H9 (cell line): Measurements from ENCODE around the gene SELL. TPM values are rescaled to one million over a fixed set of nuclear protein-coding genes. Genes with fewer than 3 reads are reported as not detected.

Experiments used
- DNase-seq: peaks from one replicate; pipeline ENCODE4 v3.0.0-alpha.2; 2017
- H2AFZ ChIP-seq: one replicate; pipeline ENCODE4 v1.6.1; 2013; ENCODE audit warnings: mild to moderate bottlenecking, low read length, control low read depth, moderate library complexity
- H2AK5ac ChIP-seq: 2 replicates; pipeline ENCODE4 v1.6.1; 2013; ENCODE audit warnings: low read length, control low read depth, mixed read lengths; ENCODE audit not compliant: insufficient read length
- H2BK120ac ChIP-seq: one replicate; pipeline ENCODE4 v1.6.1; 2013; ENCODE audit warnings: low read depth, mild to moderate bottlenecking, low read length, control low read depth, inconsistent platforms; ENCODE audit not compliant: poor library complexity, severe bottlenecking
- H2BK12ac ChIP-seq: 2 replicates; pipeline ENCODE4 v1.6.1; 2013; ENCODE audit warnings: low read length, control low read depth, mixed read lengths, low read depth; ENCODE audit not compliant: insufficient read length
- H2BK15ac ChIP-seq: 2 replicates; pipeline ENCODE4 v1.6.1; 2013; ENCODE audit warnings: low read depth, low read length, control low read depth
- H2BK20ac ChIP-seq: one replicate; pipeline ENCODE4 v1.6.1; 2013; ENCODE audit warnings: low read depth, mild to moderate bottlenecking, low read length, control low read depth, inconsistent platforms; ENCODE audit not compliant: poor library complexity, severe bottlenecking
- H2BK5ac ChIP-seq: 2 replicates; pipeline ENCODE4 v1.6.1; 2013; ENCODE audit warnings: low read length, control low read depth, mixed read lengths; ENCODE audit not compliant: insufficient read length
- H3K14ac ChIP-seq: 2 replicates; pipeline ENCODE4 v1.6.1; 2013; ENCODE audit warnings: low read length, control low read depth; ENCODE audit not compliant: insufficient read depth
- H3K18ac ChIP-seq: 2 replicates; pipeline ENCODE4 v1.6.1; 2013; ENCODE audit warnings: low read depth, mild to moderate bottlenecking, mixed read lengths, low read length, control low read depth; ENCODE audit not compliant: insufficient read length
- H3K23ac ChIP-seq: 2 replicates; pipeline ENCODE4 v1.6.1; 2013; ENCODE audit warnings: low read length, control low read depth, mixed read lengths, low read depth; ENCODE audit not compliant: insufficient read length
- H3K23me2 ChIP-seq: 2 replicates; pipeline ENCODE4 v1.6.1; 2013; ENCODE audit warnings: low read depth, mild to moderate bottlenecking, mixed read lengths, low read length, control low read depth; ENCODE audit not compliant: insufficient read length, poor library complexity, severe bottlenecking
- H3K27ac ChIP-seq: 2 replicates; pipeline ENCODE4 v1.5.1; 2013; ENCODE audit warnings: low read length, control low read depth, mixed read lengths, low read depth; ENCODE audit not compliant: insufficient read length
- H3K27me3 ChIP-seq: 2 replicates; pipeline ENCODE4 v1.6.1; 2013; ENCODE audit warnings: low read length, control low read depth, inconsistent platforms; ENCODE audit not compliant: insufficient read depth
- H3K4ac ChIP-seq: 2 replicates; pipeline ENCODE4 v1.6.1; 2013; ENCODE audit warnings: low read depth, mild to moderate bottlenecking, control low read depth, inconsistent platforms, low read length, moderate library complexity
- H3K4me1 ChIP-seq: 2 replicates; pipeline ENCODE4 v1.6.1; 2013; ENCODE audit warnings: low read length, control low read depth, inconsistent platforms; ENCODE audit not compliant: insufficient read depth
- H3K4me2 ChIP-seq: 2 replicates; pipeline ENCODE4 v1.6.1; 2013; ENCODE audit warnings: low read length, control low read depth, mixed read lengths; ENCODE audit not compliant: insufficient read length, insufficient read depth
- H3K56ac ChIP-seq: 2 replicates; pipeline ENCODE4 v1.6.1; 2013; ENCODE audit warnings: low read depth, mild to moderate bottlenecking, mixed read lengths, low read length, control low read depth; ENCODE audit not compliant: insufficient read length
- H3K79me1 ChIP-seq: 2 replicates; pipeline ENCODE4 v1.6.1; 2013; ENCODE audit warnings: low read depth, mild to moderate bottlenecking, moderate library complexity, low read length, control low read depth, inconsistent platforms; ENCODE audit not compliant: insufficient read depth, poor library complexity, severe bottlenecking
- H3K79me2 ChIP-seq: 2 replicates; pipeline ENCODE4 v1.6.1; 2013; ENCODE audit warnings: low read length, control low read depth, inconsistent platforms; ENCODE audit not compliant: insufficient read depth
- H3K9ac ChIP-seq: 2 replicates; pipeline ENCODE4 v1.6.1; 2013; ENCODE audit warnings: low read length, control low read depth, mixed read lengths; ENCODE audit not compliant: insufficient read length; ENCODE audit errors: extremely low read depth
- H3K9me3 ChIP-seq: one replicate; pipeline ENCODE4 v1.6.1; 2013; ENCODE audit warnings: low read depth, low read length, inconsistent platforms; ENCODE audit not compliant: control insufficient read depth
- H3T11ph ChIP-seq: one replicate; pipeline ENCODE4 v1.6.1; 2013; ENCODE audit warnings: mild to moderate bottlenecking, low read length, control low read depth, inconsistent platforms
- H4K20me1 ChIP-seq: one replicate; pipeline ENCODE4 v1.6.1; 2013; ENCODE audit not compliant: control insufficient read depth, insufficient read length, insufficient read depth
- H4K5ac ChIP-seq: 2 replicates; pipeline ENCODE4 v1.6.1; 2013; ENCODE audit warnings: low read depth, mild to moderate bottlenecking, mixed read lengths, low read length, control low read depth; ENCODE audit not compliant: insufficient read length
- H4K8ac ChIP-seq: replicated peaks from 2 replicates; pipeline ENCODE4 v1.6.1; 2013; ENCODE audit warnings: low read length, control low read depth, mixed read lengths, low read depth; ENCODE audit not compliant: insufficient read length
- H4K91ac ChIP-seq: 2 replicates; pipeline ENCODE4 v1.6.1; 2013; ENCODE audit warnings: low read depth, mild to moderate bottlenecking, moderate library complexity, mixed read lengths, low read length, control low read depth; ENCODE audit not compliant: insufficient read length
- H3K27ac Mint-ChIP-seq, 3 experiments: 2 replicates in 2 of 3; 3 replicates in 1 of 3; pipeline ENCODE4 v1.8.0; 2020 to 2021; ENCODE audit warnings: mixed read lengths in 3 of 3, mild to moderate bottlenecking in 1 of 3, moderate library complexity in 1 of 3
- H3K27me3 Mint-ChIP-seq: 2 replicates; pipeline ENCODE4 v1.8.0; 2021; ENCODE audit warnings: low read depth, mild to moderate bottlenecking, moderate library complexity, mixed read lengths
- H3K36me3 Mint-ChIP-seq, 3 experiments: 2 replicates in 2 of 3; 3 replicates in 1 of 3; pipeline ENCODE4 v1.8.0; 2020 to 2021; ENCODE audit warnings: low read depth in 3 of 3, mixed read lengths in 3 of 3; ENCODE audit not compliant: insufficient read depth in 1 of 3
- H3K4me1 Mint-ChIP-seq, 2 experiments: 2 replicates each; pipeline ENCODE4 v1.8.0; 2020; ENCODE audit warnings: mixed read lengths in 2 of 2
- H3K4me3 Mint-ChIP-seq, 2 experiments: 2 replicates in 1 of 2; 3 replicates in 1 of 2; pipeline ENCODE4 v1.8.0; 2020 to 2021; ENCODE audit warnings: mild to moderate bottlenecking in 2 of 2, mixed read lengths in 2 of 2, moderate library complexity in 1 of 2
- H3K9me3 Mint-ChIP-seq, 2 experiments: 2 replicates in 1 of 2; 3 replicates in 1 of 2; pipeline ENCODE4 v1.8.0; 2020; ENCODE audit warnings: mild to moderate bottlenecking in 2 of 2, mixed read lengths in 2 of 2, moderate library complexity in 1 of 2
- CTCF ChIP-seq: fragments of 200-600 bp; sonication (generic); conservative IDR thresholded peaks from 3 replicates; pipeline ENCODE4 v1.8.0; 2021; ENCODE audit warnings: antibody characterized with exemption, mild to moderate bottlenecking
- WGBS: extraction: QIAGEN DNeasy Blood & Tissue Kit; methylation state at CpG from one replicate; pipeline ENCODE4 v1.1.7; 2013; ENCODE audit warnings: missing lambda C conversion rate, low lambda C conversion rate, mixed read lengths; ENCODE audit not compliant: insufficient read length; ENCODE audit errors: extremely low coverage; 5-methylcytosine and 5-hydroxymethylcytosine counted together
- total RNA-seq: library from RNA; stranded (reverse); gene quantifications from 2 replicates; pipeline ENCODE4 v1.2.1, GENCODE V29; 2021

The SELL gene
- total RNA-seq, 1 experiment from 2014 or later: not detected

- no peak overlapping the region for H3K14ac ChIP-seq
- H4K8ac ChIP-seq: no peak overlapping the region
- no peak overlapping the region for H2BK15ac ChIP-seq
- no peaks in the 10 kb centered on the region; the same call in 1 of the 2 replicates for H3K4me1 ChIP-seq
- H2BK5ac ChIP-seq: no peak overlapping the region
- H3K79me1 ChIP-seq: no peaks in the 10 kb centered on the region
- H3K23me2 ChIP-seq: no peaks in the 10 kb centered on the region
- no CpG with 5 or more reads among the region's 5 CpGs for WGBS
- no peak overlapping the region for H2AK5ac ChIP-seq
- H3K23ac ChIP-seq: no peak overlapping the region
- TF ChIP-seq CTCF: no peak
- no peak overlapping the region for H3K27ac ChIP-seq
- H3K9ac ChIP-seq: no peak overlapping the region
- H3K4me1 Mint-ChIP-seq: peaks cover 16 to 30% of the 10 kb centered on the region in 2 experiments
- H3K4me3 Mint-ChIP-seq: no peak overlapping the region
- no peak overlapping the region for H3K56ac ChIP-seq
- no peak overlapping the region for H2BK20ac ChIP-seq
- no peaks in the 10 kb centered on the region for H3K27me3 ChIP-seq
- no peak overlapping the region for H2BK12ac ChIP-seq
- H3K9me3 ChIP-seq: no peaks in the 10 kb centered on the region
- H2AFZ ChIP-seq: no peak overlapping the region
- no peaks in the 10 kb centered on the region for H3K79me2 ChIP-seq
- H3T11ph ChIP-seq: no peak overlapping the region
- H4K91ac ChIP-seq: no peak overlapping the region
- H3K18ac ChIP-seq: no peak overlapping the region
- no peak overlapping the region for H3K4me2 ChIP-seq
- no peak overlapping the region for H3K4ac ChIP-seq
- peaks cover 5% of the 10 kb centered on the region in 2 experiments; a peak in 3 of 5 replicates for H3K9me3 Mint-ChIP-seq
- no peak overlapping the region for H4K5ac ChIP-seq
- H3K27me3 Mint-ChIP-seq: peaks cover 3% of the 10 kb centered on the region
- peaks cover 0 to 6% (median 0%) of the 10 kb centered on the region in 3 experiments; a peak in 2 of 7 replicates for H3K36me3 Mint-ChIP-seq
- H2BK120ac ChIP-seq: no peak overlapping the region
- H3K27ac Mint-ChIP-seq: no peak overlapping the region
- H4K20me1 ChIP-seq: no peaks in the 10 kb centered on the region
- no peak for DNase-seq
Measured at GRCh38 chr1:169739980-169740379, 28.6 kb upstream of the SELL start.
